HG03045 (cell line): ENCODE measurements around the gene SWAP70.

ENCODE experiments used
- ATAC-seq: cut with Tn5 transposase; IDR thresholded peaks from one replicate; pipeline ENCODE4 v1.9.1; 2021; ENCODE audit warnings: mild to moderate bottlenecking, moderate library complexity; ENCODE audit not compliant: unreplicated experiment

Gene SWAP70

GRCh38 chr11:9651481-9651880 is 12.4 kb upstream of the SWAP70 start:
- ATAC-seq: no peak

DNA sequence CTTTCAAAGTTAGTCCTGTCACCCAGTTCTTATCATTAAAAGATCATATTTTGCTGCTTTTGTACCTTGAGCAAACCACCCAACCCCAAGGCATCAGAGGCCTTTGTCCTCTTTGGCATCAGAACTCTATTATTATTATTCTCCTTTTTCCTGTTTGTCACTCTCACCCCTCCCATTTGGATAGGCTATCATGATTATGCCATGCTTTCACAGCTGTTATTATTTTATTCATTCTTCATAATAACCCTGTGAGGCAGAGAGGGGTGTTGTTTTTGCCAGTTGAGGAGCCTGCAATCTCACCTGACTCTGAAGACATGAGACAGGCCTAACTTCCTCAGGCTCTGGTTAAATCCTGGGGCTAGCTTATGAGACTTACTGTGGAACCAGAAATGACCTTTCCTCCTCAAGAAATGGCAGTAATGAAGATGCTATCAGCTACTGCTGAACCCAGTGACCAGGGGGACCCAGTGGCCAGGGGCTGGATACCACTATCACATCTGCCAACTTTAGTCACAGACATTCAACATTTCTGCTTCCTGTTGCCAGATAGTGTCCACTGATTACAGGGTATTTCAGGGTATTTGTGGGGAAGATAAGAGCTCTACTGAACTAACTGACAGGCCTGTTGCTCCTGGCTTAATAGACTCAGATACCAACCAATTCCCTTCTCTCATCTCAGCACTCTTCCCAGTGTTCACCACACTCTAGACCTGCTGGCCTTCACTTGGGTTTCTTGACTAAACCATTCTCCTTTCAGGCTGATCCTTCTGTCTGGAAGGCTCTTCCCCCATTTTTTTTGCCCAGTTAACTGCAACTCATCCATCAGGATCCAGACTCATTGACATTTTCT is 11.8 kb upstream of the SWAP70 start:
- no peak for ATAC-seq

- ATAC-seq: no peak
These were observed 10.0 kb upstream of the SWAP70 start for GRCh38 chr11:9653871-9654270.

- ATAC-seq: no peak
These were observed 7.0 kb upstream of the SWAP70 start for GRCh38 chr11:9656864-9657263.

DNA sequence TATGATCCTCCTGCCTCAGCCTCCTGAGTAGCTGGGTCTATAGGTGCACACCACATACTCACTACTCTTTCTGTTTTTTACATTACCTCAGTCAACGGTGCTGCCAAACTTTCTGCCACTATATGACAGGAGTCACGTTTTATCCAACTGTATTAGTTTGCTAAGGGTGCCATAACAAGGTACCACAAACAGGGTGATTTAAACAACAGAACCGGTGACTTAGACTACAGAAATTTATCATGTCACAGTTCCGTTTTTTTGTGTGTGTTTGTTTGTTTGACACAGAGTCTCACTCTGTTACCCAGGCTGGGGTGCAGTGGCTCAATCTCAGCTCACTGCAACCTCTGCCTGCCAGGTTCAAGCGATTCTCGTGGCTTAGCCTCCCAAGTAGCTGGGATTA is 6.3 kb upstream of the SWAP70 start:
- no peak for ATAC-seq

DNA sequence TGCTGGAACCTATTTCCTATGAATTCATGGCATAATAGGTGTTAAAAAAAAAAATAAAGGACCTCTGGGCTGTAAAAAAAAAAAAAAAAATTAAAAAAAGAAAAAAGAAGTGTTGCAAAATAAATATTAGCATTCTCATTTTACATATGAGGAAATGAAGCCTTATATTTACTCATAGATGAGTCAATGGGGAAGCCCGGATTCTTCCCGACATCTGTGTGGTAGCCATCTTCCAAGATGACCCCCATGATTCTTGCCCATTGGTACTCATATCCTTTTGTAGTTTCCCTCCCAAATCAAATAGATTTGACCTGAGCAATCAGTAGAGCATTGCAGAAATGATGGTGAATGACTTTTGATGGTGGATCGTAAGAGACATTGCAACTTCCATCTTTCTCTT is 3.0 kb upstream of the SWAP70 start:
- no peak for ATAC-seq

GRCh38 chr11:9662273-9662672 is 1.6 kb upstream of the SWAP70 start:
- no peak for ATAC-seq

DNA sequence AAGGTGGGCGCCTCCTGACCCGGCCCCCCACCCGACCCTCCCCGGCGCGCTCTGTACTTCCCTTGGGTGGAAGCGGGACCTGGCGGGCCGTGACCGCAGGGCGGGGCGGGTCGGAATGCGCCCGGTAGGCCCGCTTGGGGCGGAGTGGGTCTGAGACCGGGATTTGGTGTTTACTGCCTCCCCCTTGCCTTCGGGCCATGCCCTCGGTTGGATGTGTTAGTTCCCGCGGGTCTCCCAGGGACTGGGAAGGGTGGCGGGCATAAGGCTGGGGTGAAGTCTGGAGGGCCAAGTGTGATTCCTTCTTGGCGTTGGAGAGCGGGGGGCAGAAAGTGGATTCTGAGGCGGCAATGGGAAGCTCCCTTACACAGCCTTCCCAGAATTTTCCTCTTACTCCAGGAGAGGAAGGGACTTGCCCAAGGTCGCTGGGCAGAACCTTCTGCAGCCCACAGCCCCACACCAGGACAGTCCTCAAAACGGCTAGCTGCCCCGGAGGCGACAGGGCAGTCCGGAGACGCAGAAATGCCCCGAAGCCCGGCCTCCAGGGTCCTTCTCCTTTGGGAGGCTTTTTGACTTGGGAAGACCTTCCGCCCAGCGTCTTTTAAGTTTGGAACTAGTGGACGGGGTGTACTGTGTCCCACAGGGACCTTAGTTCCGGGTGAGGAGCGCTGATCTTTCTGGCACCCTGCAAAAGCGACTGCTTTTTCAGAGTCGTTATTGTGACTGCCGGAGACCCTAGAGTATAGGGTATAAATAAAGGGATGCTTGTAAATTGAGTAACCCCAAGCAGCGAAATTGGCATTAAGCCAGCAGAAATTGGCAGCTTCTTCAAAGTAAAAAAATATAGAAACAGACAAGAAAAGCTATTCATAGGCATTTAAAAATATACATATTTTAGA is 647 bp downstream of the SWAP70 start:
- ATAC-seq: peak; percentile 37

DNA sequence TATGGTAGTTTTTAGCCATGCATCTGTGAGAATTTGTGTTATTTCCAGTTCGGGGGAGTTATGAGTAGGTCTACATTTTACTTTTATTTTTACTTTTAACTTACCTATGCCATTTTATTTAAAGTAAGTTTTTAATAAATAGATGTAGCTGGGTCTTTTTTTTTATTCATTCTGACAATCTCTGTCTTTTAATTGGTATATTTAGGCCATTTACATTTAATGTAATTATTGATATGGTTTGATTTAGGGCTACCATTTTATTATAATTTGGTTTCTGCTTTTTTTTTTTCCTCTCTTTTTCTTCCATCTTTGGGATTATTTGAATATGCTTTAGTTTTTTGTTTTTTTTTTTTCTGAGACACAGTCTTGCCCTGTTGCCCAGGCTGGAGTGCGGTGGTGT is 1.9 kb downstream of the SWAP70 start:
- no peak for ATAC-seq

GRCh38 chr11:9669954-9670353 is 6.1 kb downstream of the SWAP70 start:
- no peak for ATAC-seq

DNA sequence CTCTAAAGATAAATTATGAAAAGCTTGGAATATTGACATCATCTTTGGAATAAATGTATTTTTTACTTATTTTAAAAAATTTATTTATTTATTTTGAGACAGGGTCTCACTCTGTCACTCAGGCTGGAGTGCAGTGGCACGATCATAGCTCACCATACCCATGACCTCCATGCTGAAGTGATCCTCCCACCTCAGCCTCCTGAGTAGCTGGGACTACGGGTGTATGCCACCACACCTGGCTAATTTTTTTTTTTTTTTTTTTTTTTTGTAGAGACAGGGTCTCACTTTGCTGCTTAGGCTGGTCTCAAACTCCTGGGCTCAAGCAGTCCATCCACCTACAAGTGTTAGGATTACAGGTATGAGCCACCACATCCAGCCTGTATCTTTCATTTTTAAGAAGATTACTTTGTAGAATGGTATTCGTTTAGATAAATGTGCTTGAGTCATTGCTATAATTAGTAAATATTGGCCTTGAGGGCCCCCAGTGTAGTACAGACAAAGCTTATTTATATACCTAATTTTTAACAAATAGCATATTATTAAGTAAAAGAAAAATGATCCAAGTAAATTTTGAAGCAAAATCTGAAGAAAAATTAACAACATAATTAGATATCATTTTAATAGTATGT is 8.5 kb downstream of the SWAP70 start:
- no peak for ATAC-seq

GRCh38 chr11:9672918-9673317 is 9.0 kb downstream of the SWAP70 start:
- no peak for ATAC-seq

- no peak for ATAC-seq
These were observed 11.8 kb downstream of the SWAP70 start for GRCh38 chr11:9675691-9676090.

DNA sequence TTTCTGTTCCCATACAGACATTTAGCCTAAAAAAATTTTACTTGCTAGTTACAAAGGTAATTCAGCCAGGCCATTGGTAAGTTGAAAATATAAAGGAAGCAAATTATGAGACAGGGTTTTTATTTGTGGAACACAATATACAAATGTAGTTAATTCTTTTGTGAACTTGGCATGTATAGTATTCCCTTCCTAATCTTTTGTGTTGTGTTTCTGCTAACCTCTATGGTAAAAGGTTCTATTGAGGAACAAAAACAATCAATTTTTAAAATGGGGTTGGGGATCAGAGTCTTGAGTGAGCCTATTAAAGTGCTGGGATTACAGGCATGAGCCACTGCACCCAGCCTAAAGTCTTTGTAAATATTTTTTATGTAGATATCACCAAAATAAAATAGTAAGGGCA is 14.1 kb downstream of the SWAP70 start:
- no peak for ATAC-seq

DNA sequence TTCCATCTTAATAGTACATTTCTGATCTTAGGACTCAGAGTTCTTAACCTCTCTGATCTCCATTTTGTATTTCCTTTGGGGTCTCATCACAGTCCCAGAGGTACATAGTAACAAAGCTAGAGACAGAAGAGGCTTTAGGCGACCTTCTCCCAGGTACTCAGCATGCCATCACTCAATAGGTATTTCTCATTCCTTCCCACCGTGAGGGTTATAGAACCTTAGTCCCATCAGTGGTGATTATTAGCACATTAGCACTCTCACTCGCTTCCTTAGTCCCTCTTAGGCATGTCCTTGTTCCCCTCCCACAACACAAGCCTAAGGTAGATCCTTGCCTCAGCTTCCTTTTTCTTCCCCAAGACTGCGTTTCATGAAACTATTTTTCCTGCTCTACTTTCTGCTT is 14.7 kb downstream of the SWAP70 start:
- no peak for ATAC-seq

GRCh38 chr11:9680028-9680427 is 16.2 kb downstream of the SWAP70 start:
- no peak for ATAC-seq

- ATAC-seq: no peak
These were observed 17.9 kb downstream of the SWAP70 start for GRCh38 chr11:9681583-9682372.

GRCh38 chr11:9687711-9688477 is 24.0 kb downstream of the SWAP70 start:
- no peak for ATAC-seq

DNA sequence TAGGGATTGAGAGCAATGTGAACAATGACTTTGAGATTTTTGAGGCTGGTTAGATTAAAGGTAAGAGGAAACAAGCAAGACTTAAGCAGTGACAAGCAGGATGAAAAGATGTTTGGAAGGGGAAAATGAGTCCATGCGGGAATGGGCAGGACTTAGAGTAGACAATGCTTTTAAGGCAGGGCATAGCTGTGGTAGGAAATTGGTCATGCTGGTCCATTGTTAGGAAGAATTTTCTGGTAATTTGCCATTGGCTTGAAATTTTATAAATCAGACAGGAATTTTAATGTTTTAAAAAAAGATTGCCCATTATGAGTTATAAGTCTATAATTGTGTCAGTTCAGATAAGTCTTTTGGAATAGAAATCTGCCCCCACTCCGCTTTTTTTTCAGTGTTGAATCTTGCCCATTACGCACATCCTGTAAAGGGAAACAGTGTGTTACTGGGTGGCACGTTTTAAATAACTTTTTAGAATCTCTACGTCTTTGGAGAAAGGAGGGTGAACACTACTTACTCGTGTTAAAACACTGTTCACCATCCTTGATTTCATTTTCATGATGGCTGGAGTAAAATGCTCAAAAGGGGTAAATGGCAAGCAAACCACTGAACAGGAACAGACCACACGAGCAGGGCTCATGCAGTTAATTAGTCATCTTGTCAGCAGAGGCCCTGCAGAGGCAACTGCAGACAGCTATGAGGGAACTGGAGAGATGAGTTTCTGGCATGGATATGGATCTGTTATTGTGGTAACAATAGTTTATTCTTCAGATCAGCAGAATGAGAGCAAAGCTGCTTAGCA is 25.0 kb downstream of the SWAP70 start:
- ATAC-seq: peak; percentile 75
